ENCODE measurements around the gene TOM1L2.

DNA sequence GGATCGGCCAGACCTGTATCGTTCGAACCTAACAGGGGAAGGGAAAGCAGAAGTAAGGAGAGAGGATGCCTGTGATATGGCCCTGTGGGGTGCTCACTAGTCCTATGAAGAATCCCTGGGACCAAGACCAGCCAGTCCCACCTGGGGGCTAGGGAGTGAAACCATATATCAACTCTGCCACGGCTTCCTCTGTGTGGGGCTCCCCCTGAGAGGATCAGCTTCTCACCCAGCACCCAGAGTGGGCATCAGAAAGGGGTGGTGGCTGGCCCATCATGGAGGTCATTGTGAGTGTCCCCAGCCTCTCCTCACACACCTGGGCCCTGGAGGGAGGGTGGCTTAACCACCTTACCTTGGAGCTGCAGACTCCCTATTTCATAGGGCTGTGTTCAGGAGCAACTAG is 105.3 kb downstream of the TOM1L2 start:
- TF ChIP-seq CTCF (IDR thresholded peaks at IDR 0.05; ENCODE audit: low read depth, low read length, poor library complexity, severe bottlenecking) (no peak), EZH2phosphoT487 (IDR thresholded peaks at IDR 0.05; ENCODE audit: borderline replicate concordance, low read length) (no peak)
